IMR-90 (cell line): ENCODE measurements around the gene TMEM86B.

ENCODE experiments used
- CTCF ChIP-seq: conservative IDR thresholded peaks from 2 replicates; pipeline ENCODE4 v1.5.1; 2012; ENCODE audit warnings: mild to moderate bottlenecking, low read depth, low read length, improper control_type of control experiment
- RAD21 ChIP-seq: IDR thresholded peaks from 2 replicates; pipeline ENCODE4 v1.6.1; 2012; ENCODE audit warnings: low read length, improper control_type of control experiment
- USF2 ChIP-seq: fragments of 150-350 bp; IDR thresholded peaks from 2 replicates; pipeline ENCODE4 v1.6.1; 2017; ENCODE audit warnings: mild to moderate bottlenecking, antibody characterized with exemption, low read length, low read depth

- TF ChIP-seq CTCF (no peak), RAD21 (no peak), USF2 (no peak)
These were observed 15.0 kb downstream of the TMEM86B start for GRCh38 chr19:55213547-55213946.
